Stimulated activated CD8-positive, alpha-beta memory T cell treated with anti-CD3 and anti-CD28 coated beads, Interleukin-12 subunit alpha, Interleukin-12 subunit beta, amount 100 ng/mL, for 1 hour (primary cell): ENCODE data around the gene FCHO2.

ENCODE experiments used
- DNase-seq: peaks from one replicate; pipeline ENCODE4 v3.0.0-alpha.2; 2020; ENCODE audit warnings: low read depth

The FCHO2 gene

GRCh38 chr5:73137563-73138530 lies 182.0 kb downstream of the FCHO2 start:
- no peak for DNase-seq

GRCh38 chr5:73139485-73139884 lies 183.6 kb downstream of the FCHO2 start:
- no peak for DNase-seq
